GM21367 (cell line): Measurements from ENCODE around the gene EPHA2.

Source experiments
- ATAC-seq: cut with Tn5 transposase; IDR thresholded peaks from one replicate; pipeline ENCODE4 v1.9.1; 2021; ENCODE audit not compliant: unreplicated experiment

The EPHA2 gene

DNA sequence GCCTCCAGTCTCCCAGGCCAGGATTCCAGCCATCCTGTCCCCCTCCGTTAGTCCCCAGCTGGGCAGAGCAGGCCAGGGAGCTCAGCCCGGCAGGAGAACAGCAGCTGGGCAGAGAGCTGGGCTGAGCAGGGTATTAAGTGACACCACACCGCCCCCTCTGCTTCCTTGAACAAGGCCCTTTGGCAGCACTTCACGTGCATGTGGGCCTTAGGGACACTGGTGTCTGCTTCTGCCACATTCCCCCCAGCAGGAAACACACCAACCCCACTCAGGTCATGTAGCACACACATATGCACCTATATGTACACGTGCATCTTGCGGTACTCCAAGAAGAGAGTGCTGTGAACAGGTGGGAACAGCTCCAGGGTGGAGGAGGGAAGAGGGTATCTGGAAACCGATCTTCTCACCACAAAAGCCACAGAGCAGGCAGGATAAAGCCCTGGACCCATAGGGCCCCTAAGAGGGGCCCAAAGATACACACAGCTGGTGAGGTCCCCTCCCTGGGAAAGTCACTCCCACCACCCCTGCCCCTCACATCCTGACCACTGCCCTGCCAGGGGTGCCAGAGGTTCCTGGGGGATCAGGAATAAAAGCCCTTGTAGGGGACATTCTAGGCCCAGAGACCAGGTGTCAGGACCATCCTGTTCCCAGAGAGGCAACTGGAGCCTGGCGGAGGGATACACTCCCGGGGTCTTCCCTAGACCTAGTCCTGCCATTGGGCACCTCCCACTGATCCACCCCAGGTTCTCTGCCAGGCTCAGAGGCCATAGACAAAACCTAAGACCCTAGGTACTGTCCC, 4.5 kb downstream of the EPHA2 start:
- ATAC-seq, result no peak

DNA sequence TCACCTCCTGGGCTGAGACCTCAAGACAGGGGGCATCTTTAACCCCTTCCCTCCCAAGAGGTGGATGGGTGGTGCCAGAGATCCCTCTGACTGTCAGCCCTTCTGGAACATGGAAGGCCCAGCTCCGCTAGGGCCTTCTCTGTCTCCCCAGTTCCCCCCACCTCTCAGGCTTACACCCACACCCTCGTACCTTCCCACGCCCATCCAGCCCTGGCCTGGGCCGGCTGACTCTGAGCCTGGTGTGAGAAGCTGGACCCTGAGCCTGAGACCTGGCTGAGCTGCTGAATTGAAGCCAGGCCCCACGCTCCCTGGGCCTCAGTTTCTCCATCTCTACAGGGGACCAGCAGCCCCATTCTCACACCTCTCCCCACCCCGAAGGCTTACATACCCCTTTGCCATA, 5.4 kb downstream of the EPHA2 start:
- ATAC-seq, result no peak

DNA sequence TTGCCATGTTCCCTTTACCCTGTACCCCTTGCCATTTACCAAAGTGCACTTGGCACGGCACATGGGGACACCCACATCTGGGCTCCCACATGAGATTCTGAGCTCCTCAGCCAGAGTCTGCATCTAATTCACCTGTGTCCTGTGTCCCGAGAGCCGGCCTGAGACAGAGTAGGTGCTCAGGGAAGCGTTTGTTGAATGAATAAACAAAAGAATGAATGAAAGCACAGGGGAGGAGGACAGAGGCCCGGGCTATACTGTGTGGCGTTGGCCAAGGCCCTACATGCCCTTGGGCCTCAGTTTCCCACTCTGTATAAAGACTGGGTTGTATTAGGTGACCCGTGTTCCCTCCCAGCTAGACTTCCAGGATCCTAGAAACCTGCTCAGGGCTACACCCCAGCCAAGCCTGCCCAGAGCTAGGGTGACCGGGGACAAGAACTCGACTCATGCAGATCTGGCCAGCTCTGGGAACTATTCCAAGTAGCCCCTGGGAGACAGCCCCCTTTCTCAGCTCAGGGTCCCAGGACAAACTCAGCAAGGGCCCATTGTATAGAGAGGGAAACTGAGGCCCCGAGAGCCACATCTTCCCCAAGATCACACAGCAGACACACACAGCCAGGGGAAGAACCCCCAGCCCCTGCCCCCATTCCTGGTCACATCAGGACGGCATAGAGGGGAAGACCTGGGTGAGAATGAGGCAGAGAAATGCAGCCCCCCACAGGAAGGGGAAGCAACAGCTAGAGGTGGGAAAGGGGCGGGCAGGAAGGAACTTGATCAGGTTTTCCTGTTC, 6.0 kb downstream of the EPHA2 start:
- no peak for ATAC-seq

DNA sequence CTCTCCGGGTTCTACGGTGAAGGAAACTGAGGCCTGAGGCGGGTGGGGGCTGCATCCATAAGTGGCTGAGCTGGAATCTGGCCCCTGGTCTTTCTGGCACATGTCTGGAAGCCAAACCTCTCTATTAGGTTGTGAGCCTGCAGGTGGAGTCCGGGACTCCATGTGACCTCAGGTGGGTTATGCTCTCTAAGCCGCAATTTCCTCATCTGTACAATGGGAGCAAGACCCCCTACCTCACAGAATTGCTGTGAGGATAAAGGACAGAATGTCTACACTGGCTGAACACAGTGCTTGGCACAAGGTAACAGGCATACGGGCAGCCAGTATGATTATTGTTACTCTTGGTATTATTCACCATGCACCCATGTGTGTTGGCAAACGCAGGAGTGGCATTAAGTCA, 6.7 kb downstream of the EPHA2 start:
- no peak for ATAC-seq

DNA sequence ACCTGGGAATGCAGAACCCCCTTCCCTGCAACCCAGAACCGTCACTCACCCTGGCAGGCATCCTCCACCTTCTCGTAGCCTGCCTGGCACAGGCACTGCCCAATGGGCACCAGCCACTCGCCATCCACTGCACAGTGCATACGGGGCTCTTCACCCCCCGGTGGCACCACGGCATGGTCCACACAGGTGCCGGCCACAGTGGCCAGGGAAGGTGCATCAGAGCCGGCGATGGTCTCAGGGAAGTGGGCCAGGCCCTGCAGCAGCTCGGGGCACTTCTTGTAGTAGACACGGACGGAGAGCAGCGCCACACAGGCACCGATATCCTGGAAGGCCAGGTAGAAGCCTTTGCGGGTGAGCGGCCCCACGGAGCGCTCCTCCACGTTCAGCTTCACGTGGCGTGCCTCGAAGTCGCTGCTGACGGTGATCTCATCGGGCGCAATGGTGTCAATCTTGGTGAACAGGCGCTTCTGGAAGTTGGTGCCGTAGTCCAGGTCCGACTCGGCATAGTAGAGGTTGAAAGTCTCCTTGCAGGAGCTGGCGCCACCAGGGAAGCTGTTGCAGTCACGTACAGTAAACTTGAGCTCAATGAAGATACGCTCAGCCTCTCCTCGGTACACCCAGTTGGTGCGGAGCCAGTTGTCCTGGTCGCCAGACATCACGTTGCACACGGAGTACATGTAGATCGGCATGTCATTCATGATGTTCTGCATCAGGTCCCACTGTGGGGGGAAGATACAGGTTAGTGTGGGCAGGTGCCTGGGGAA, 7.4 kb downstream of the EPHA2 start:
- no peak for ATAC-seq

DNA sequence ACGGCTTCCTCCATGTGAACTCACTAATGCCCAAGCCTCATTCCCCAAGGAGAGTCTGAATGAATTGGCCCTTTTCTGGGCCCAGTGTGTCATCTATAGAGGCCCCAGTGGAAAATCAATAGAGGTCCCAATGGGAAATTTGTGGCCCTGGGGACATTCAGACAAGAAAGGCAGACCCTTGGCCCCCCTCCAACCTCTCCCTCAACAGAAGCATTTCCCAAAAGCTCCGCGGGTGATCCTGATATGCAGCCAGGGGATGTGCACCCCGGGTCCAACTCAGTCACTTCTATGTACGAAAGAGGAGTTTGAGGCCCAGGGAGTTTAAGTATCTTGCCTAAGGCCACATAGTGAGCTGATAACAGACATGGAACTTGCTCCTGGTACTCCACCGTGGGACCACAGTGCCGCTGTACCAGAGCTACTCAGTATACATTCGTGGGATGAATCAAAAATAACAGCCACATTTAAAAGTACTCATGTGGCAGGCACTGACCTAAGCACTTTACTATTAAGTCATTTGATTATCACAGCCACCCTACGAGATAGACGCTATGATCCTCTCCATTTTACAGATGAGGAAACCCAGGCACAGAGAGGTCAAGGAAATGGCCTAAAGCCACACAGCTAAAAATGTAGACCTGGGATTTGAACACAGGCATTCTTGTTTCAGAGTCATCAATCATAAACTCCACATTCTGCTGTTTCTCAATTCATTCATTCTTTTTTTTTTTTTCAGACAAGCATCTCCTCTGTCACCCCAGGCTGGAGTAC, 8.5 kb downstream of the EPHA2 start:
- no peak for ATAC-seq

DNA sequence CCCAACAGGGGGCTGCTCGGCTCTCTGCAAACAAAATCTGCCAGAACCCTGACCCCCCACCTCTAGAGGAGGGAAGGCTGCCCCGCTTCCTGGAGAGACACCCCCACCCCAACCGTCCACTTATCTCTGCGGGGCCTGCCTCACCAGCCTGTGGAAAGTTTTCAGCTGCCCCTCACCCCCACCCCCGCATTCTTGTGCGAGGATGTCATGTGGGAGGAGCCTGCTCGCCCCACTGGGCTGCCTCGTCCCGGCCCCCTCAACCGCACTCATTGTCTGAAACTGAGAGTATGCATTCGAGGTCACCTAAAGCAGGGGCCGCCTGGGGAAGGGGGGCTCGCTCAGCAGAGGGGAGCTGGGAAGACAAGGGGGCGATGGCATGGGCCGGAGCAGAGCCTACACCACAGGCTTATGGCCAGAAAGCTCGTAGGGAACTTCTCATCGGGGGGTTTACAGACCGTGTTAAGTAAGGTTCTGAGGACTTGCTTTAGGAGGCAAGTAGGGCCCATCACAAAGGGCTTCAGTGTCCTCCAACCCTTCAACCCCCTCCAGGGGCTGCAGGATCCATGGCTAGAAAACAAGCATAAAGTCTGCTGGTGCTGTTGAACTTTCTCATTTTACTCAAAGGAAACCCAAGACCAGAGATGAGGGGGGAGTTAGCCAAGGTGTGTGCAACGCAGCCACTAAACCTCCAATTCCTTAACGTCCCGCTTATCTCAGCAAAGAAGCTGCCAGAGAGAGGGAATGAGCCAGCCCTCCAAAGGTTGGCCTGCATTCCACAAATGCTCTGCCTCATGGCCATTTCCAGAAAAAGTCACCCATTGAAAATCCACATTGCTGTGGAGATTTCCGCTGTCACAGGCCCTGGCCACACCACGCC, 9.4 kb downstream of the EPHA2 start:
- no peak for ATAC-seq

DNA sequence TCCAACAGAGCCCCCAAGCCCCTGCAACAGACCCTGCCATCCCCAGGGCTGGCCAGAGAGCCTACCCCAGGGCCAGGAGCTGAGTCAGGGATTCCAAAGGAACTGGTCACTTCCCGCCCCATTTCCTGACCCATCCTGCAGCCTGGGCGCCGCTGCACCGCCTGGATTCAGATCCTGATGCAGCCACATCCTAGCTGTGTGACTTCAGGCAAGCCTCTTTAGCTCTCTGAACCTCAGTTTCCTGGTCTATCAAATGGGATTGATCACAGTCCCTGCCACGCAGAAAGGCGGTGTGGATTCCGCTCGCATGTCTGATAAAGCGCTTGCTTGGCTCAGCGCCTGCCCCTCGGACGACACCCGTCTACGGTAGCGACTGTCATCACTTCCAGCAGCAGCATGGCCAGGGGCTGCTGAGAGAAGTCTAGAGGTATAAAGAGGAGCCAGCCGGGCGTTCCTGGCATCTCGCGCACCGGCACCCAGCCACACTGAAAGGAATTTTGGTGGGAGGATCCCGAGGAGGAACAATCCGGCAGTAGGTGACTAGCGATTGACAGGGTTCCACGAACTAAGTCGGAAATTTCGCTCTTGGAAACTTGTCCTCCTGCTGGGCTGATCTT, 10.1 kb downstream of the EPHA2 start:
- no peak for ATAC-seq

DNA sequence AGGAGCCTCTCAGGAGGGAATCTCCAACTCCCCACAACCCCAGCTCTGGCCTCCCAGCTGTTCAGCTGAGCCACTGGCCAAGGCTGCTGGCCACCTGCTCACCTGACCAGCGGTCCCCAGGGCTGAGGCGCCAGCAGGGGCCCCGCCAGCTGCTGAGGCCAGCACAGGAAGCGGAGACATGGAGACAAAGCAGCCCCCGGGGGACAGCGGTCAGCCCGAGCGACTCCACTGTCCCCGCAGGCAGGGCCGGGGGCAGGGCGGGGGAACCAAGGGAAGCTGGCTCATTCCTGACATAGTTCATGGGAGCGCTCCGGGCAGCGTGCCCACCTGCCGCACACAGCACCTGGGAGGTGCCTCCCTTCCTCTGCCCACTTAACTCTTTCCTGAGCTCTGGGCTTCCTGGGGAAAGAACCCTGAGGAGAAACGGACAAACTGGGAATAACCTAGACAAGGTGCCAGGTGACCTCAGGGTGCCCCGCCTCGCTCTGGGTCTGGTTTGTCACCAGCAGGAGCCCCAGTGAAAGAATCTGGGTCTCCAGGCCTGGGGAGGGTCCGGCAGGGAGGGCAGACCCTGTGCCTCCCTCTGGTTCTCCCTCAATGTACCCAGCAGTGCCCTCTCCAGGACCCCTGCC, 10.7 kb downstream of the EPHA2 start:
- no peak for ATAC-seq

DNA sequence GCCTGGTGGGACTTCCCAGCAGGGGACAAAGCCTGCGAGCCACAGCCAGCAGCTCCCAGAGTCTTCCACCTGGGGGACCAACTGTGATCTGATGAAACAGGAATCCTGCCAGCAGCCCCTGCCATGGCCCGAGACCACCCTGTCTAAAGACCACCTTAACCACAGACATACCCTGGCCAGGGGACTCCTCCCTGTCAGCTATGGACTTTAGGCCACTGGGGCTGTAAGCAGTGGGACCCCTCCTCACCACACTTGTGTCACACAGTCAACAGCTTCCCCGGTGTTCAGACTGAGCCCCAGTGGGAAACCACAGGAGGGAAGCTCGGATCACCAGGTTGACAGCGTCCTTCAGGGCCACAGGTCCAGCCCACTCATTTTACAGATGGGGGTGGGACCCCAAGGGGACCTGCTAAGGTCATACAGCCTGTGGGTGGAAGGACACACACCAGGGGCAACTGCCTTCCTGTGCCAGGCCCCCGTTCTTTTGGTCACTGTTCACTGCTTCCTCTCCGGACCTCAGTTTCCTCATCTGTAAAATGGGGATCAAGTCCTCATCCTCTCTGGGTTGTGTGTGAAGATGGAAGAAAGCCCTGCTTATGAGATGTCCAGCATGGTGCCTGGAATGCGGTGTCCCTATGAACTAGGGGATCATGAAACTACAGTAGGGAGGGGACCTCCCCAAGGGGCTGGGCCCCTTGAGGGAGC, 11.4 kb downstream of the EPHA2 start:
- ATAC-seq, result no peak

DNA sequence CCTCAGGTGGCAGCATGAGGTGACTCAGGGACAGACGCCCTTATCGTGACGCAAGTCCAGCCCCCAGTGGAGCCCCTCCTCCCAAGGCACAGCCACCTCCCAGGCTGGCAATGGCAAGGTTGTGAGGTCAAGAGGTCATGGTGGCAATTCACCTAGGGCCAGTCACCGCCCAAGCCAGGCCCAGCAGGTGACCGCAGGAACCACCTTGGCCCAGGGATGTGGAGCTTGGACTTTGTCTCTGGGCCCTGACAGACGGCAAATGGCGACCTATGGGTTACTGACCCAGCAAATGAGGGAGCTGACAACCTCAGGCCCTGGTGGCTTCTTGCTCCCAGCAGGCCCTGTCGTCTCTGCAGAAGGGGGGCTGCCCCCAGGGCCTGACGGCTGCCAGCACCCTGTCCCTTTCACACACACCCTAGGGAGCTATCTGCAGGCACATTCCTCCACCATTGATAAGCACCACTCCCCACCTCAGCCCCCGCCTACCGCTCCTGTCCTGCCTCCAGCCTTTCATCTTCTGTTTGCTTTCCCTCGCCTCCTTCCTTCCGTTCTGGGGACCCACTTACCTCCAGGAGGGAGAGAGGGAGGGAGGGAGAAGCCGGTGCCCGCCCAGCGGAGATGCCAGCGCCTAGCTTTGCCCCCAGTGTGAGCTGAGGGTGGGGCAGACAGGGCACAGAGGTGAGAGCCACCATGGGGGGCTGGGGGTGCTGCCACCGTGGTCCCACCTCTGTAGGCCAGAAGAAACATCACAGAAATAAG, 12.1 kb downstream of the EPHA2 start:
- ATAC-seq, result no peak

DNA sequence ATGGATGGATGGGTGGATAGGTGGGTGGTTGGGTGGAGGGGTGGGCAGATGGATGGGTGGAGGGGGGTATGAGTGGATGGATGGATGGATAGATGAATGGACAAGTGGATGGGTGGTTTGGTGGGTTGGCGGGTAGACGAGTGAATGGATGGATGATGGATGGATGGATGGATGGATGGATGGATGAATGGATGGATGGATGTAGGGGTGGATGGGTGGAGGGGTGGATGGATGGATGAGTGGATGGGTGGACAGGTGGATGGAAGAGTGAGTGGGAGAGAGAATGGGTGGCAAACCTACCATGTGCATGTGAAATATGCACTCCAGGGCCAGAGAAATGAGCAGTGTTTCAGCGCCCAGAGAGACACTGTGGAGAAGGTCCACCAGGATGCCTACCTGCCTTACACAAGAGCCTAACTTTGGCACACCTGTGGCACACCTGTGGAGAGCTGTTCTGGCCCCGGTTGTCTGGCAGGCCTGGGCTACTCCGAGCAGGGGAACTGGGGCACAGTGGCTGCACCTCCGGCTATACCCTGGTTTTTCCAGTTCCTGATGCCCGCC, 12.8 kb downstream of the EPHA2 start:
- no peak for ATAC-seq

DNA sequence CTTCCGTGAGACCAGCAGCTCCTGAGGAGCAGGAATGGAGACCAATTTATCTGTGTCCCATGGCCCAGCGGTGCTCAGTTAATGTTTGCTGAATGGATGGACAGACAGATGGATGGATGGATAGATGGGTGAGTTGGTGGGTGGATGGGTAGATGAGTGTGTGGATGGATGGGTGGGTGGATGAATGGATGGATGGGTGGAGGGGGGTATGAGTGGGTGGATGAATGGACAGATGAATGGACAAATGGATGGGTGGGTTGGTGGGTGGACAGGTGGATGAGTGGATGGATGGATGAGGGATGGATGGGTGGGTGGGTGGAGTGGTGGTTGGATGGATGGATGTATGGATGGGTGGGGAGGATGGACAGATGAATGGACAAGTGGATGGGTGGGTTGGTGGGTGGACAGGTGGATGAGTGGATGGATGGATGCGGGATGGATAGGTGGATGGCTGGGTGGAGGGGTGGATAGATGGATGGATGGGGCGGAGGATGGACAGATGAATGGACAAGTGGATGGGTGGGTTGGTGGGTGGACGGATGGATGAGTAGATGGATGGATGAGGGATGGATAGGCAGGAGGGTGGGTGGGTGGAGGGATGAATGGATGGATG, 13.4 kb downstream of the EPHA2 start:
- ATAC-seq, result no peak

DNA sequence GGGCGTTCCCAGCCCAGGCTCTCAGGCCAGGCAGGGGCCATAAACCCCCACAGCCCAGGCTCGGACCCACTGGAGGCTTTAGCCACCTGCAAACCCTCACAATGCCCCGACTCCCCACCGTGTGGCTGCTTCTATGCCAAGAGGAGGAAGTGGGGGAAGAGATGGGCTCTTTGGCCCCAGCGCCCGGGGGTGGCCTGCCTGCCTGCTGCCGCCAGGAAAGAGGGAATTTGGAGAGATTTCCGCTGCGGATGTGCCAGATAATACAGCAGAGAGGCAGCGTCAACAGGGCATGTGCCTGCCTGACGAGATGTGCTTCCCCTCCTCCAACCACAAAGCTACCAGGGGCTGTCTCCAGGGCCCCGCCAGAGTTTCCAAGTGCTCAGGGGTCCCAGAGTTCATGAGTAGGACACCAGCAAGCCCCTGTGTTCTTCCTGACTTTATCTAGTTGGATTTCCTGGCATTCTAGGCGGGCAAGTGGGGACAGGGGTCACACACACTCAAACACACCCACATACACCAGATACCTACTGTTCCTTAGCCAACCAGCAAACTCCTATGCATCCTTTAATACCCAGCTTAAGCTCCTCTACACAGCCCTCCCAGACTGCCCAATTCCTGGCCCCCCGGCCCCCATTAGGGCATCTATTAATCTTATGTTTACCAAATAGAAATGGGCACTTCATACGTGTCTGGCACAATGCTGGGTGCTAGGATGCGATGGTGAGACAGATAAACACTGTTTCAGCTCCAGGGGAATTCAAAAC, 14.1 kb downstream of the EPHA2 start:
- no peak for ATAC-seq

DNA sequence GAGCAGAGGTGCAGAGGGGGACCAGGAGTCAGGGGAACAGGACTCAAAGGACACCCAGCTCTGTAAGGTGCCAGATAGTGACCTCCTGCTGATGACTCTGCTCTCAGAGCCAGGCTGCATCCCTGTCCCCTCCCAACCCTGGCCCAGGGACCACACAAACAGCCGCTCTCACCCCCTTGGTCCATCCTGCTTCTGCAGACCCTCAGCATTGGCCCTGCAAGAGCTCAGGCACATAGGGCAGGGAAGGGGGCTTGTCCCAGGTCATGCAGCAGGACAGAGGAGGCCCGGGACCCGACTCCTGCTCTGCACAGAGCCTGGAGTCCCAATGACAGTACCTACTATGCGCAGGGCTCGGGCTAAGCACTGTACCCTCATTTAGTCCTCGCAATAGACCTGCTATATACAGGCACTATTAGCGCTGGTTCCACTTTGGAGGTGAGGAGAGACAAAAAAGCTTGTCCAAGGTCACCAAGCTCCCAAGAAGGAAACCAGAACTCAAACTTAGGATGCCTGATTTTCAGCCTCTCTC, 15.7 kb downstream of the EPHA2 start:
- no peak for ATAC-seq

DNA sequence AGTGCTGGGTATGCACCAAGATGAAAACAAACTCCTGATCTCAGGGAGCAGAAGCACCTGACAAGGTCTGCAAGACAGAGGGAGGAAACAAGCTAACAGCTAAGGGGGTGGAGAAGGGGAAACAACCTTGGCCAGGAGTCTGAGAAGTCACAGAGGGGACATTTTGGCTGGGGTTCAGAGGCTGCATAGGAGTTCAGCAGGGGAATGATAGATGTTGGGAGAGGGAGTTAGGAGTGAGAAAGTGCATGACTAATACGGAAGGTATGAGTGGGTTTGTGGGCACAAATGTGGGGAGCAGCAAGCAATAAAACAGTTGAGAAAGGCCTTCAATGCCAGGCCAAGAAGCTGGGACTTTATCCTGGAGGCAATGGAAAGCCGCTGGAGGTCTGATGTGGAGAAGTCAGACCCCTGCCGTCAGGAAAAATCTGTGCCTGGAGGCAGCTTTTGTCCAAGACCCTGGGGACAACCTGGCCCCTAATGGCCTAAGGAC, 16.4 kb downstream of the EPHA2 start:
- no peak for ATAC-seq
